ENCODE results near the gene NRG4.

Gene NRG4

GRCh38 chr15:75947092-75947491 lies 65.1 kb downstream of the NRG4 start:
- TF ChIP-seq CTCF (IDR thresholded peaks at IDR 0.05; ENCODE audit: borderline replicate concordance, insufficient read depth, low read depth, low read length), result no peak
- H3K4me3 ChIP-seq (ENCODE audit: low read depth, low read length), result no peak overlapping the region

GRCh38 chr15:75945953-75946352 lies 66.3 kb downstream of the NRG4 start:
- no peak for TF ChIP-seq CTCF (IDR thresholded peaks at IDR 0.05; ENCODE audit: borderline replicate concordance, insufficient read depth, low read depth, low read length)
- no peak overlapping the region for H3K4me3 ChIP-seq (ENCODE audit: low read depth, low read length)

- no peak overlapping the region for H3K4me3 ChIP-seq (ENCODE audit: low read depth, low read length)
- TF ChIP-seq CTCF (IDR thresholded peaks at IDR 0.05; ENCODE audit: borderline replicate concordance, insufficient read depth, low read depth, low read length), result no peak
Measured at GRCh38 chr15:75943713-75944215, 68.5 kb downstream of the NRG4 start.

- H3K4me3 ChIP-seq (ENCODE audit: low read depth, low read length), result no peak overlapping the region
- TF ChIP-seq CTCF (IDR thresholded peaks at IDR 0.05; ENCODE audit: borderline replicate concordance, insufficient read depth, low read depth, low read length), result no peak
Measured at GRCh38 chr15:75943246-75943645, 69.0 kb downstream of the NRG4 start.

- no peak overlapping the region for H3K4me3 ChIP-seq (ENCODE audit: low read depth, low read length)
- no peak for TF ChIP-seq CTCF (IDR thresholded peaks at IDR 0.05; ENCODE audit: borderline replicate concordance, insufficient read depth, low read depth, low read length)
Measured at GRCh38 chr15:75942464-75942863, 69.8 kb downstream of the NRG4 start.

GRCh38 chr15:75930866-75931265 lies 81.4 kb downstream of the NRG4 start:
- H3K4me3 ChIP-seq (ENCODE audit: low read depth, low read length), result no peak overlapping the region
- no peak for TF ChIP-seq CTCF (IDR thresholded peaks at IDR 0.05; ENCODE audit: borderline replicate concordance, insufficient read depth, low read depth, low read length)

GRCh38 chr15:75929799-75930565 lies 82.2 kb downstream of the NRG4 start:
- TF ChIP-seq CTCF (IDR thresholded peaks at IDR 0.05; ENCODE audit: borderline replicate concordance, insufficient read depth, low read depth, low read length), result no peak
- no peak overlapping the region for H3K4me3 ChIP-seq (ENCODE audit: low read depth, low read length)
